Astrocyte of the cerebellum (primary cell): Measurements from ENCODE around the gene XBP1.
"Not testable (repeated sequence)": the region's sequence is repeated elsewhere in the genome, so short reads cannot be mapped to it uniquely, and the experiment has no call there.

Experiments used
- DNase-seq: peaks from one replicate; pipeline ENCODE4 v3.0.0-alpha.2; 2011; ENCODE audit warnings: low read depth
- H3K4me3 ChIP-seq: 2 replicates; pipeline ENCODE4 v1.5.1; 2011; ENCODE audit warnings: mild to moderate bottlenecking, low read depth, low read length, moderate library complexity
- in situ Hi-C: cut with HindIII; loops from 2 replicates; pipeline ENCODE4 v1.10.0; 2017; ENCODE audit warnings: low sequenced_read_pairs
- TF ChIP-seq, protein P1 (sequence below): IDR thresholded peaks from 2 replicates; pipeline ENCODE4 v1.5.1; 2012; ENCODE audit warnings: low read length, low read depth, moderate library complexity, mild to moderate bottlenecking; ENCODE audit errors: missing control alignments

XBP1 gene

DNA sequence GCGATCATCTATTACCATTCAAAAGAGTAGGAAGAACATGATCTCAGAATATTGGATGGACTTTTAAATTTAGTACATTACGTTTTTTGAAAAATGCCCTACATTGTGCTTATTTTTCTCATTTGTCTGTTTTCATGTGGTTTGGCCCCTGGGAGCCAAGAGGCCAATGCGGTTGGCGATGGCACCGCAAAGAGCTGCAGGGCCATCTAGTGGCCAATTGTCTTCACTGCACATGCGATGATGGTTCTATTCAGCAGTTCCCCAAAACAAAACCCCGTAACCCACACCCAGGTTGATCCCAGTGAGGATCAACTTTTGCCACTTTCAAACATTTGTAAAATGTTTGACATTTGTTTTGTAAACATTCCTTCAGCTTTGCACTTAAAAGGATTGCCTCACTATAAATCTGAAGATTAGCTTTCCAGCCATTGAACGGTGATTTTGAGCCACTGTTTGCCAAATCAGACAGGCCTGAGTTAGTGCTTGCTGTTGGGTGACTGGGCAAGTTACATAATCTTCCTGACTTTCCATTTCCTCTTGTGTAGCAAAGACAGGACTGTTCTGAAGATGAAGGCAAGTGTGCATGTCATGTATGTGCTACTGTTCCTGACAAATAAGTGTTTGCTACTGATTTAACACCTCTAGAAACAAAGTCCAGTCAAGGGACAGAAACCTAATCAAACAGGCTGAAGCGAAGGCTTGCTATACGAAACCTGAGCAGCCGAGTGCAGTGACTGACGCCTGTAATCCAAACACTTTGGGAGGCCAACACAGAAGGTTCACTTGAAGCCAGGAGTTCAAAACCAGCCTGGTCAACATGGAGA, 29.2 kb upstream of the XBP1 start:
- TF ChIP-seq, protein P1, sequence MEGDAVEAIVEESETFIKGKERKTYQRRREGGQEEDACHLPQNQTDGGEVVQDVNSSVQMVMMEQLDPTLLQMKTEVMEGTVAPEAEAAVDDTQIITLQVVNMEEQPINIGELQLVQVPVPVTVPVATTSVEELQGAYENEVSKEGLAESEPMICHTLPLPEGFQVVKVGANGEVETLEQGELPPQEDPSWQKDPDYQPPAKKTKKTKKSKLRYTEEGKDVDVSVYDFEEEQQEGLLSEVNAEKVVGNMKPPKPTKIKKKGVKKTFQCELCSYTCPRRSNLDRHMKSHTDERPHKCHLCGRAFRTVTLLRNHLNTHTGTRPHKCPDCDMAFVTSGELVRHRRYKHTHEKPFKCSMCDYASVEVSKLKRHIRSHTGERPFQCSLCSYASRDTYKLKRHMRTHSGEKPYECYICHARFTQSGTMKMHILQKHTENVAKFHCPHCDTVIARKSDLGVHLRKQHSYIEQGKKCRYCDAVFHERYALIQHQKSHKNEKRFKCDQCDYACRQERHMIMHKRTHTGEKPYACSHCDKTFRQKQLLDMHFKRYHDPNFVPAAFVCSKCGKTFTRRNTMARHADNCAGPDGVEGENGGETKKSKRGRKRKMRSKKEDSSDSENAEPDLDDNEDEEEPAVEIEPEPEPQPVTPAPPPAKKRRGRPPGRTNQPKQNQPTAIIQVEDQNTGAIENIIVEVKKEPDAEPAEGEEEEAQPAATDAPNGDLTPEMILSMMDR = peak; percentile 94
- H3K4me3 ChIP-seq = no peak overlapping the region
- in situ Hi-C loops = loop anchor here (10.0 kb wide), 1 partner anchor 235 kb away; no protein-coding TSS in a partner anchor
- DNase-seq = peak; percentile 47

- in situ Hi-C loops = no loop called here
- TF ChIP-seq, protein P1 = no peak
- no peak overlapping the region for H3K4me3 ChIP-seq
- no peak for DNase-seq
Measured at GRCh38 chr22:28826921-28827320, 26.6 kb upstream of the XBP1 start.

DNA sequence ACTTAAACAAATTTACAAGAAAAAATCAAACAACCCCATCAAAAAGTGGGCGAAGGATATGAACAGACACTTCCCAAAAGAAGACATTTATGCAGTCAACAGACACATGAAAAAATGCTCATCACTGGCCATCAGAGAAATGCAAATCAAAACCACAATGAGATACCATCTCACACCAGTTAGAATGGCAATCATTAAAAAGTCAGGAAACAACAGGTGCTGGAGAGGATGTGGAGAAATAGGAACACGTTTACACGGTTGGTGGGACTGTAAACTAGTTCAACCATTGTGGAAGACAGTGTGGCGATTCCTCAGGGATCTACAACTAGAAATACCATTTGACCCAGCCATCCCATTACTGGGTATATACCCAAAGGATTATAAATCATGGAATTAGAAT, 26.1 kb upstream of the XBP1 start:
- in situ Hi-C loops, H3K4me3 ChIP-seq, DNase-seq: not testable (repeated sequence)

GRCh38 chr22:28824455-28824854, 24.1 kb upstream of the XBP1 start:
- in situ Hi-C loops, H3K4me3 ChIP-seq, DNase-seq: not testable (repeated sequence)

GRCh38 chr22:28822930-28823551, 22.7 kb upstream of the XBP1 start:
- TF ChIP-seq, protein P1 = no peak
- H3K4me3 ChIP-seq = no peak overlapping the region
- no peak for DNase-seq
- in situ Hi-C loops = no loop called here

- no peak for DNase-seq
- TF ChIP-seq, protein P1 = no peak
- in situ Hi-C loops = no loop called here
- no peak overlapping the region for H3K4me3 ChIP-seq
Measured at GRCh38 chr22:28821452-28821851, 21.1 kb upstream of the XBP1 start.

- TF ChIP-seq, protein P1 = no peak
- in situ Hi-C loops = no loop called here
- DNase-seq = no peak
- H3K4me3 ChIP-seq = no peak overlapping the region
Measured at GRCh38 chr22:28820885-28821284, 20.5 kb upstream of the XBP1 start.
